ENCODE results near the gene CAPNS1.

Gene CAPNS1

GRCh38 chr19:36139473-36140303 is at the start of gene CAPNS1:
TSS of gene CAPNS1 (plus strand) at chr19:36140066. CDS start at chr19:36141012, 946 bp downstream.
- peak; percentile 95 for DNase-seq (ENCODE audit: low spot score)

GRCh38 chr19:36090910-36091695 is 48.8 kb upstream of the CAPNS1 start:
- DNase-seq (ENCODE audit: low spot score), result no peak

GRCh38 chr19:36092566-36092965 is 47.3 kb upstream of the CAPNS1 start:
- no peak for DNase-seq (ENCODE audit: low spot score)

GRCh38 chr19:36093146-36093662 is 46.7 kb upstream of the CAPNS1 start:
- no peak for DNase-seq (ENCODE audit: low spot score)

GRCh38 chr19:36093687-36094086 is 46.2 kb upstream of the CAPNS1 start:
- peak; percentile 82 for DNase-seq (ENCODE audit: low spot score)

GRCh38 chr19:36097036-36097435 is 42.8 kb upstream of the CAPNS1 start:
- DNase-seq (ENCODE audit: low spot score), result peak; percentile 95

- DNase-seq (ENCODE audit: low spot score), result no peak
These were observed 40.6 kb upstream of the CAPNS1 start for GRCh38 chr19:36099166-36099785.

GRCh38 chr19:36100476-36100875 is 39.4 kb upstream of the CAPNS1 start:
- DNase-seq (ENCODE audit: low spot score), result no peak

- no peak for DNase-seq (ENCODE audit: low spot score)
These were observed 38.1 kb upstream of the CAPNS1 start for GRCh38 chr19:36101550-36102327.

- DNase-seq (ENCODE audit: low spot score), result no peak
These were observed 36.7 kb upstream of the CAPNS1 start for GRCh38 chr19:36103040-36103626.

GRCh38 chr19:36103842-36104552 is 35.9 kb upstream of the CAPNS1 start:
- no peak for DNase-seq (ENCODE audit: low spot score)

GRCh38 chr19:36106441-36106840 is 33.4 kb upstream of the CAPNS1 start:
- no peak for DNase-seq (ENCODE audit: low spot score)

- DNase-seq (ENCODE audit: low spot score), result no peak
These were observed 32.9 kb upstream of the CAPNS1 start for GRCh38 chr19:36106991-36107390.

- DNase-seq (ENCODE audit: low spot score), result no peak
These were observed 31.2 kb upstream of the CAPNS1 start for GRCh38 chr19:36108684-36109083.

GRCh38 chr19:36110487-36111199 is 29.2 kb upstream of the CAPNS1 start, which contains the start of gene OVOL3:
TSS of gene OVOL3 (plus strand) at chr19:36111143. CDS start at chr19:36111203, 60 bp downstream.
- DNase-seq (ENCODE audit: low spot score), result no peak

GRCh38 chr19:36111200-36111539 is 28.7 kb upstream of the CAPNS1 start:
- DNase-seq (ENCODE audit: low spot score), result no peak

GRCh38 chr19:36112678-36113077 is 27.2 kb upstream of the CAPNS1 start:
- DNase-seq (ENCODE audit: low spot score), result no peak

- no peak for DNase-seq (ENCODE audit: low spot score)
These were observed 26.4 kb upstream of the CAPNS1 start for GRCh38 chr19:36113425-36113824.

GRCh38 chr19:36113894-36114720 is 25.8 kb upstream of the CAPNS1 start:
- peak; percentile 36 for DNase-seq (ENCODE audit: low spot score)

Measured in putamen (tissue), 1 donor.